ENCODE data around the gene ENO1. TPM values are rescaled to one million over a fixed set of nuclear protein-coding genes. Genes with fewer than 3 reads are reported as not detected.
A peak's percentile ranks its signal among the peaks of the same experiment; 100 is the strongest.

ENO1 gene
- total and polyA plus RNA-seq, 10 of the 15 experiments (the other 5 are each of a cell fraction or from before 2014, with no cell fraction given), result 1,850 to 4,219 (median 2,331) TPM

DNA sequence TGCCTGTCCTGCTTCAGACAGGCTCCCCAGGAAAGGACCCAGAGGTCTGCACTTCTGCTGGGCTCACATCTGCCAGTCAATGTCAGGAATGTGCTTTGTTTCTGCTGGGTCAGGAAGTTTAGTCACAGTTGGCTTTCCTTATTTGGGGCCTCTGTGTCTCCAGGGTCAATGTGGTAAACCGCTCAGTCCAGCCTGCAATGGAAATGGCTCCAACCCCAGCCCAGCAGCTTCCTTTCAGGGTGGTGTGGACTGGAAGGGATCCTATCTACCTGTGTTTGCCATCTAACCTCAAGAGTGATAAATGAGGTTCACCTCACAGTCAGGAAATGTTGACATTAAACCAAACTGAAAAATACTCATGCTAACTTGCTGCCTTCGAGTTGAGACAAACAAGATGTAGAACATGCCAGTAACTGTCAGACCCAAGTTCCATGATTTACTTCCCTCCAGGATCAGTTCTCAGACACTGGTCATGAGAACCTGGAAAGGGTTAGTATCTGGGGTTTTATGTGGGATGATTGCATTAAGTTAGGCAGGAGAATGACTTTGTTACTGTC lies 20.3 kb downstream of the ENO1 start:
- H3K27me3 ChIP-seq (replicated peaks in 1 of 2; ENCODE audit: control insufficient read depth in 2 of 2, insufficient read depth in 2 of 2, low read length in 1 of 2), result no peaks in the 10 kb centered on the region
- ATAC-seq (peak; percentile 5), FAIRE-seq (peak; percentile 13), DNase-seq (ENCODE audit: low read depth, low spot score) (no peak)
- no peaks in the 10 kb centered on the region; the same call in 2 of the 3 replicates for H3K9me3 ChIP-seq (replicated peaks; ENCODE audit: control insufficient read depth, insufficient read depth, low read length)
- peaks cover 25 to 40% of the 10 kb centered on the region in 2 experiments for H3K36me3 ChIP-seq (ENCODE audit: control insufficient read depth in 2 of 2, insufficient read depth in 2 of 2, low read length in 1 of 2)
- no TSS peak for BruUV-seq (replicated peaks)
- no peak overlapping the region for H3K4me2 ChIP-seq (ENCODE audit: control insufficient read depth, insufficient read depth)
- SMC1A ChIA-PET (ENCODE audit: uncharacterized antibody, unreplicated experiment), result interaction anchor here (0.7 to 6.8 kb wide), 7 partner anchors 9 to 213 kb away, joined by 3 to 31 read pairs (median 4); no protein-coding TSS in a partner anchor
- no peak overlapping the region for H3K27ac ChIP-seq (ENCODE audit: control insufficient read depth, insufficient read depth)
- H2AFZ ChIP-seq (ENCODE audit: control insufficient read depth, low read depth, low read length), result no peak overlapping the region
- H3K79me2 ChIP-seq (ENCODE audit: control insufficient read depth, insufficient read depth, low read length), result peaks cover 1% of the 10 kb centered on the region; the same call in 1 of the 2 replicates
- in situ Hi-C loops (cut with MboI), result no loop called here
- no peak overlapping the region for H3K9ac ChIP-seq (ENCODE audit: control insufficient read depth, insufficient read depth, low read length)
- peaks cover 10% of the 10 kb centered on the region for H4K20me1 ChIP-seq (ENCODE audit: control insufficient read depth, insufficient read depth)
- no peaks in the 10 kb centered on the region for H3K4me1 ChIP-seq (ENCODE audit: control insufficient read depth, insufficient read depth, low read length)
- H3K4me3 ChIP-seq, result no peak overlapping the region
- 8% methylated on average over 2 of the region's 2 CpGs for WGBS (ENCODE audit: insufficient coverage, insufficient replicate concordance, low lambda C conversion rate, missing lambda C conversion rate)
- RAD21 ChIA-PET (ENCODE audit: unreplicated experiment), result interaction anchor here (1.2 to 1.7 kb wide), 3 partner anchors 9 to 22 kb away, joined by 5 to 7 read pairs (median 5); no protein-coding TSS in a partner anchor
- POLR2A ChIA-PET, result interaction anchor here (0.6 to 1.0 kb wide), 3 partner anchors 38 to 346 kb away, joined by 3 to 4 read pairs (median 3); no protein-coding TSS in a partner anchor
- intact Hi-C loops (cut with micrococcal nuclease; ENCODE audit: unreplicated experiment), result no loop called here
- CTCF ChIA-PET, result interaction anchor here (0.8 to 4.4 kb wide), 17 partner anchors 9 to 406 kb away, joined by 3 to 52 read pairs (median 4); no protein-coding TSS in a partner anchor
- TF ChIP-seq, protein P1, sequence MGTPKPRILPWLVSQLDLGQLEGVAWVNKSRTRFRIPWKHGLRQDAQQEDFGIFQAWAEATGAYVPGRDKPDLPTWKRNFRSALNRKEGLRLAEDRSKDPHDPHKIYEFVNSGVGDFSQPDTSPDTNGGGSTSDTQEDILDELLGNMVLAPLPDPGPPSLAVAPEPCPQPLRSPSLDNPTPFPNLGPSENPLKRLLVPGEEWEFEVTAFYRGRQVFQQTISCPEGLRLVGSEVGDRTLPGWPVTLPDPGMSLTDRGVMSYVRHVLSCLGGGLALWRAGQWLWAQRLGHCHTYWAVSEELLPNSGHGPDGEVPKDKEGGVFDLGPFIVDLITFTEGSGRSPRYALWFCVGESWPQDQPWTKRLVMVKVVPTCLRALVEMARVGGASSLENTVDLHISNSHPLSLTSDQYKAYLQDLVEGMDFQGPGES (IDR thresholded peaks at IDR 0.05), result no peak
- TF ChIP-seq JUND (IDR thresholded peaks at IDR 0.05; ENCODE audit: low read depth, low read length) (no peak), RCOR1 (conservative IDR thresholded peaks at IDR 0.05; ENCODE audit: low read depth, low read length) (no peak), ZNF217 (IDR thresholded peaks at IDR 0.05) (no peak), TBL1XR1 (IDR thresholded peaks at IDR 0.05; ENCODE audit: low read depth, low read length) (no peak), POLR2AphosphoS5 (IDR thresholded peaks at IDR 0.05; ENCODE audit: low read length) (peak; percentile 17; the same call in 1 of the 2 replicates), SMAD1 (IDR thresholded peaks at IDR 0.05; ENCODE audit: low read depth, partially characterized antibody) (no peak), CHD1 (IDR thresholded peaks at IDR 0.05; ENCODE audit: low read depth, low read length) (no peak), TCF7 (IDR thresholded peaks at IDR 0.05; ENCODE audit: borderline replicate concordance) (no peak), NRF1 (conservative IDR thresholded peaks at IDR 0.05; ENCODE audit: low read depth, low read length) (no peak), MTA3 (IDR thresholded peaks at IDR 0.05; ENCODE audit: borderline replicate concordance, low read length) (no peak)
- TF ChIP-seq, protein P2, sequence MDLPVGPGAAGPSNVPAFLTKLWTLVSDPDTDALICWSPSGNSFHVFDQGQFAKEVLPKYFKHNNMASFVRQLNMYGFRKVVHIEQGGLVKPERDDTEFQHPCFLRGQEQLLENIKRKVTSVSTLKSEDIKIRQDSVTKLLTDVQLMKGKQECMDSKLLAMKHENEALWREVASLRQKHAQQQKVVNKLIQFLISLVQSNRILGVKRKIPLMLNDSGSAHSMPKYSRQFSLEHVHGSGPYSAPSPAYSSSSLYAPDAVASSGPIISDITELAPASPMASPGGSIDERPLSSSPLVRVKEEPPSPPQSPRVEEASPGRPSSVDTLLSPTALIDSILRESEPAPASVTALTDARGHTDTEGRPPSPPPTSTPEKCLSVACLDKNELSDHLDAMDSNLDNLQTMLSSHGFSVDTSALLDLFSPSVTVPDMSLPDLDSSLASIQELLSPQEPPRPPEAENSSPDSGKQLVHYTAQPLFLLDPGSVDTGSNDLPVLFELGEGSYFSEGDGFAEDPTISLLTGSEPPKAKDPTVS (IDR thresholded peaks at IDR 0.05; ENCODE audit: low read depth, low read length), result no peak
- TF ChIP-seq, protein P3, sequence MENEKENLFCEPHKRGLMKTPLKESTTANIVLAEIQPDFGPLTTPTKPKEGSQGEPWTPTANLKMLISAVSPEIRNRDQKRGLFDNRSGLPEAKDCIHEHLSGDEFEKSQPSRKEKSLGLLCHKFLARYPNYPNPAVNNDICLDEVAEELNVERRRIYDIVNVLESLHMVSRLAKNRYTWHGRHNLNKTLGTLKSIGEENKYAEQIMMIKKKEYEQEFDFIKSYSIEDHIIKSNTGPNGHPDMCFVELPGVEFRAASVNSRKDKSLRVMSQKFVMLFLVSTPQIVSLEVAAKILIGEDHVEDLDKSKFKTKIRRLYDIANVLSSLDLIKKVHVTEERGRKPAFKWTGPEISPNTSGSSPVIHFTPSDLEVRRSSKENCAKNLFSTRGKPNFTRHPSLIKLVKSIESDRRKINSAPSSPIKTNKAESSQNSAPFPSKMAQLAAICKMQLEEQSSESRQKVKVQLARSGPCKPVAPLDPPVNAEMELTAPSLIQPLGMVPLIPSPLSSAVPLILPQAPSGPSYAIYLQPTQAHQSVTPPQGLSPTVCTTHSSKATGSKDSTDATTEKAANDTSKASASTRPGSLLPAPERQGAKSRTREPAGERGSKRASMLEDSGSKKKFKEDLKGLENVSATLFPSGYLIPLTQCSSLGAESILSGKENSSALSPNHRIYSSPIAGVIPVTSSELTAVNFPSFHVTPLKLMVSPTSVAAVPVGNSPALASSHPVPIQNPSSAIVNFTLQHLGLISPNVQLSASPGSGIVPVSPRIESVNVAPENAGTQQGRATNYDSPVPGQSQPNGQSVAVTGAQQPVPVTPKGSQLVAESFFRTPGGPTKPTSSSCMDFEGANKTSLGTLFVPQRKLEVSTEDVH (IDR thresholded peaks at IDR 0.05; ENCODE audit: low read depth, partially characterized antibody), result no peak
- TF ChIP-seq, protein P4, sequence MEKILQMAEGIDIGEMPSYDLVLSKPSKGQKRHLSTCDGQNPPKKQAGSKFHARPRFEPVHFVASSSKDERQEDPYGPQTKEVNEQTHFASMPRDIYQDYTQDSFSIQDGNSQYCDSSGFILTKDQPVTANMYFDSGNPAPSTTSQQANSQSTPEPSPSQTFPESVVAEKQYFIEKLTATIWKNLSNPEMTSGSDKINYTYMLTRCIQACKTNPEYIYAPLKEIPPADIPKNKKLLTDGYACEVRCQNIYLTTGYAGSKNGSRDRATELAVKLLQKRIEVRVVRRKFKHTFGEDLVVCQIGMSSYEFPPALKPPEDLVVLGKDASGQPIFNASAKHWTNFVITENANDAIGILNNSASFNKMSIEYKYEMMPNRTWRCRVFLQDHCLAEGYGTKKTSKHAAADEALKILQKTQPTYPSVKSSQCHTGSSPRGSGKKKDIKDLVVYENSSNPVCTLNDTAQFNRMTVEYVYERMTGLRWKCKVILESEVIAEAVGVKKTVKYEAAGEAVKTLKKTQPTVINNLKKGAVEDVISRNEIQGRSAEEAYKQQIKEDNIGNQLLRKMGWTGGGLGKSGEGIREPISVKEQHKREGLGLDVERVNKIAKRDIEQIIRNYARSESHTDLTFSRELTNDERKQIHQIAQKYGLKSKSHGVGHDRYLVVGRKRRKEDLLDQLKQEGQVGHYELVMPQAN (conservative IDR thresholded peaks at IDR 0.05), result no peak

Data from GM12878 (cell line).